Fibroblast of peridontal ligament (primary cell): ENCODE measurements around the gene RND3.
A peak's percentile ranks its signal among the peaks of the same experiment; 100 is the strongest.

ENCODE experiments used
- DNase-seq: peaks from one replicate; pipeline ENCODE4 v3.0.0-alpha.2; 2010; ENCODE audit errors: extremely low read depth

The RND3 gene

GRCh38 chr2:150441784-150442183, 45.7 kb downstream of the RND3 start:
- DNase-seq, result peak; percentile 22

- no peak for DNase-seq
These were observed 46.2 kb downstream of the RND3 start for GRCh38 chr2:150441226-150441625.

GRCh38 chr2:150438654-150439053, 48.8 kb downstream of the RND3 start:
- DNase-seq, result no peak

- DNase-seq, result no peak
These were observed 49.4 kb downstream of the RND3 start for GRCh38 chr2:150438041-150438440.

- no peak for DNase-seq
These were observed 55.2 kb downstream of the RND3 start for GRCh38 chr2:150432312-150432625.

GRCh38 chr2:150431561-150432311, 55.7 kb downstream of the RND3 start:
- DNase-seq, result no peak

- DNase-seq, result no peak
These were observed 58.0 kb downstream of the RND3 start for GRCh38 chr2:150429384-150429961.

- no peak for DNase-seq
These were observed 58.8 kb downstream of the RND3 start for GRCh38 chr2:150428641-150429040.

- DNase-seq, result no peak
These were observed 60.2 kb downstream of the RND3 start for GRCh38 chr2:150427298-150427697.

- no peak for DNase-seq
These were observed 60.7 kb downstream of the RND3 start for GRCh38 chr2:150426724-150427123.

GRCh38 chr2:150426315-150426714, 61.2 kb downstream of the RND3 start:
- DNase-seq, result no peak

GRCh38 chr2:150425121-150425955, 62.1 kb downstream of the RND3 start:
- no peak for DNase-seq

- DNase-seq, result no peak
These were observed 63.1 kb downstream of the RND3 start for GRCh38 chr2:150424406-150424805.

GRCh38 chr2:150421126-150421651, 66.3 kb downstream of the RND3 start:
- no peak for DNase-seq

- DNase-seq, result no peak
These were observed 68.6 kb downstream of the RND3 start for GRCh38 chr2:150418916-150419315.
